GM19395 (cell line): ENCODE measurements around the gene PAPSS2.

ENCODE experiments used
- ATAC-seq: cut with Tn5 transposase; IDR thresholded peaks from one replicate; pipeline ENCODE4 v1.9.1; 2021; ENCODE audit warnings: mild to moderate bottlenecking, moderate library complexity; ENCODE audit not compliant: unreplicated experiment

PAPSS2 gene

DNA sequence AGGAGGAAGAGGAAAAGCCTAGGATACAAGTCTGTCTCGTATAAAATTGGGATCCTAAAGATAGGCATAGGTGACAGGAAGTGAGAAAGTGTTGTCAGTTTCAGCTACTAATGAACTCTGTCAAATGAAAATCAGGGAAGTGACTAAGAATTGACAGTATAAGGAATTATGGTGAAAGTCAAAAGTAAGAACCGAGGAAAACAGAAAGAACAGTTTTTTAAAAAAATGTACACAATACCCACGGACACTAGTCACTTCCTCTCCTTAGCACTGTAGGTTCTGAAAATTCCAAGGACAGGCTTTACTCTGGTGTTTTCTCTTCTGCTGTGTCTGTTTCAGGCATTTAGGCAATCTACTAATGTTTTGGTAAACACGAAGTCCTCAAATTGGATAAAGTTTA lies 116.1 kb downstream of the PAPSS2 start:
- no peak for ATAC-seq

DNA sequence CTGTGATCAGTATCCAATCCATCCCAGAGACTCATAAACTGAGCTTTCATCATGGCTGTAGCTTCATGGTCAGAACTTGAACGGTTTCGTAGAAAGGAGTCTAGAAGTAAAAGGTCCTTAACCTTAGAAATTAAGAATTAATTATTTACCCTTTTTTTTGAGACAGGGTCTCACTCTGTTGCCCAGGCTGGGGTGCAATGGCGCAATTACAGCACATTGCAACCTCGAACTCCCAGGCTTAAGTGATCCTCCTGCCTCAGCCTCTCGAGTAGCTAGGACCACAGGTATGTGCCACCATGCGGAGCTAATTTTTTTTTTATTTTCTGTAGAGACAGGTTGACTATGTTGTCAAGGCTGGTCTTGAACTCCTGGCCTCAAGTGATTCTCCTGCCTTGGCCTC lies 116.7 kb downstream of the PAPSS2 start:
- ATAC-seq = no peak

DNA sequence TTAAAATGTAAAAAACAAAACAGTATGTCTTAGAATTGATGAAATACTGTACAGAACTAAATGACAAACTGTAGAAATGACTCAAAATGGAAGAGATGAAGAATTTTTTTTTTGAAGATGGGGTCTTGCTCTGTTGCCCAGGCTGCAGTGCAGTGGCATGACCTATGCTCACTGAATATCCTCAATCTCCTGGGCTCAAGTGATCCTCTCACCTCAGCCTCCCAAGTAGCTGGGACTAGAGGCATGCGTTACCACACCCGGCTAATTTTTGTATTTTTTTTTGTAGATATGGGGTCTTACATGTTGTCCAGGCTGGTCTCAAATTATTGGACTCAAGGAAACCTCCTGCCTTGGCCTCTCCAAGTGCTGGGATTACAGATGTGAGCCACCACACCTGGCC lies 121.9 kb downstream of the PAPSS2 start:
- ATAC-seq = no peak

DNA sequence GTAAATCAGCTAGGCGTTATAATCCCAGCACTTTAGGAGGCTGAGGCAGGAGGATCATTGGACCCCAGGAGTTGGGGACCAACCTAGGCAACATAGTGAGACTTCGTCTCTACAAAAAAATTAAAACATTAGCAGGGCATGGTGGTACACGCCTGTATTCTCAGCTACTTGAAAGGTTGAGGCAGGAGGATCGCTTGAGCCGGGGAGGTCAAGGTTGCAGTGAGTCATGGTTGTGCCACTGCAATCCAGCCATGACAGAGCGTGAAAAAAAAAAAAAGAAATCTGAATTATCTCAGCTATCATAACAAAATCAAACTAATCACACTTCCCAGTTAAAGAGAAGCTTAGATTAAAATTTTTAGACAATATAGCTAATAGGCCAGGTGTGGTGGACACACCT lies 123.0 kb downstream of the PAPSS2 start:
- ATAC-seq = no peak

DNA sequence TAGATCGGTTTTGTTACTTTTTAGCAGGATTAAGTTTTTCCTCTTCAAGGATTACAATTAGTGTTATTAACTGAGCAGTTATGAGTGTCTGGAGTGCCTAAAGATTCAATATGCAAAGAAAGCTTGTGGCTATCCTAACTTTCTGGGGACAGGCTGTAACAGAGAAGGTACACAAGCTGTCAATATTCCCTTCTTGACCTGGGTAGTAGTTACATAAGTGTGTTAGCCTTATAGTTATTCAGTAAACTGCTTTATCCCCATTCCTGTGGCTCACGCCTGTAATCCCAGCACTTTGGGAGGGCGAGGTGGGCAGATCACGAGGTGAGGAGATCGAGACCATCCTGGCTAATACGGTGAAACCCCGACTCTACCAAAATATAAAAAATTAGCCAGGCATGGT lies 126.7 kb downstream of the PAPSS2 start:
- ATAC-seq = no peak

DNA sequence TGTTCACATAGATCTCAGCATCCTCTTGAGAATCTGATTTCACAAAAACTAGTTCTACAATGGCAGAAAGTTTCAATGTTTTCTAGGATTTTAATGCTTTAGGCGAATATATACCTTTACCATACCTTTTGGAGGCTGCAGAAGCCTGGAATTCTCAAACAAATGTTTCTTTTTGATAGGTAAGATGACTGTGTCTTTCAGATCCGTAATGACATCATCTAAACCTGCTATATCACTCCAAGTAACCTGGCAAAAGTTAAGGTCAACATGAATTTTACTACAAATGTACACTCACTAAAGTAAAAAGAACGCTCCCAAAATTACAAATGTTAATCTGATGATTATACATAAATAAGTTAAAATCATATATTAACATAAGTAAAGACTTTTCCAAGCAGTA lies 130.5 kb downstream of the PAPSS2 start:
- no peak for ATAC-seq

DNA sequence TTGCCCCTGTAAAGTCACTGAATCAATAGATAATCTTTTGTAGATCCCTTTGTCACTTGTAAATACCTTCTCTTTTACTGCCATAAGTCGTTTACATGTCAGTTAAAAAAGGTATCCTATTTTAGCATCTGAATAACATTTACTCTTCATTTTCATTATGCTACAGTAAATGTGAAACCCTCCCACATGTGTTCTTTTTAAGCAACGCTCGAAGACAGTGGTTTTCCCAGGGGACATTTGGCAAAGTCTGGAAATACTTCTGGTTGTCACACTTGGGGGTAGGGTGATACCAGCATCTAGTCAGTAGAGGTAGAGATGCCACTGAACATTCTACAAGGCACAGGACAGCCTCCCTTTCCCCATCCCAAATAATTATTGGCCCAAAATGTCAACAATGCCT lies 134.6 kb downstream of the PAPSS2 start:
- no peak for ATAC-seq
